Measurements from ENCODE around the gene TRRAP. TPM values are rescaled to one million over a fixed set of nuclear protein-coding genes. Genes with fewer than 3 reads are reported as not detected.

TRRAP gene
- total RNA-seq, 1 donor from 2014 or later: 67.1 TPM

DNA sequence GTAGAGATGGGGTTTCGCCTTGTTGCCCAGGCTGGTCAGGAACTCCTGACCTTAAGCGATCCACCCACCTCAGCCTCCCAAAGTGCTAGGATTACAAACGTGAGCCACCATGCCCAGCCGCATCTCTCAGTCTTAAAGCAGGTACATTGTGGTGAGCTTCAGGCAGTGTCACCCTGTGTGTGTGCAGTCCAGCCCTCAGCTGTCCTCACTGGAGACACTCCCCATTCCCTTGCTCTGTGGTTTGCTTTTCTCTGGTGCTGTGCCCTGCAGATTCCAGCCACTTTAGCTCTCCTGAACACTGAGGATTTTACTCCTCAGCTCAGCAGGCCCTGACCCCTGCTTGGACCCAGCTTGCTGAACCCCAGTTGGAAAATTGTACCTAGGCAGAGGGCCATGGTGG, 6.1 kb downstream of the TRRAP start:
- intact Hi-C loops (cut with micrococcal nuclease): no loop called here

DNA sequence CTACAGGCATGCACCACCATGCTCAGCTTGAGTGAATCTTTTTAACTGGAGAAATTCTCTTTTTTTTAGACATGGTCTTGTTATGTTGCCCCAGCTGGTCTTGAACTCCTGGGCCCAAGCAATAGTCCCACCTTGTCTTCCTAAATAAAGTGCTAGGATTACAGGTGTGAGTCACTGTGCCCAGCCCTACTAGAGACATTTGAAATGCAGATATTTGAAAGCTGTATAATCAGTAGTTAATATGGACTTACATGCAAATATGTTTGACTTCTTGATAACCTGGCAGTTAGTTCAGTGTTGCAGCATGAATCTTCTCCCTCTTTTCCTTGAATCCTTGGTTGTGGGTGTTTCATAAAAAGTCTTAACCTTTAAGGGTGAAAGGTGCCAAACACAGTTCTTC, 8.7 kb downstream of the TRRAP start:
- intact Hi-C loops (cut with micrococcal nuclease): no loop called here

GRCh38 chr7:98892609-98893008, 14.3 kb downstream of the TRRAP start:
- intact Hi-C loops (cut with micrococcal nuclease): no loop called here

DNA sequence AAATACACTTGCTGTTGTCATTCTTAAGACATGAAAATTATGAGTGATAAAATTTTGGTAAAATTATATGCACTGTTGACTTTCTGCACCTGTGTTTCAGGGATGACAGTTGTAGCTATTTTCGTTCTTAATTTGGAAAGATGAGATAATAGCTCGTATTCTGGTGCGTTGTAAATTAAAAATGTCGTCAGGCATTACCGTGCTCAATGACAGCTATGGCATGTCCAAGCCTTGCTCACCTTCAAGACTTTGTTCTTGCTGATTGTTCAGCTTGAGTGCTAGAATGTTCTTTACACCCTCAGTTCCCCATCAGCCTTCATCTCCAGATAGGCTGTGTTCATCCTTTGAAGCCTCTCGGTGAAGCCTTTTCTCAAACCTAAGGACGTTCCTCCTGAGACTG, 21.5 kb downstream of the TRRAP start:
- intact Hi-C loops (cut with micrococcal nuclease): no loop called here

DNA sequence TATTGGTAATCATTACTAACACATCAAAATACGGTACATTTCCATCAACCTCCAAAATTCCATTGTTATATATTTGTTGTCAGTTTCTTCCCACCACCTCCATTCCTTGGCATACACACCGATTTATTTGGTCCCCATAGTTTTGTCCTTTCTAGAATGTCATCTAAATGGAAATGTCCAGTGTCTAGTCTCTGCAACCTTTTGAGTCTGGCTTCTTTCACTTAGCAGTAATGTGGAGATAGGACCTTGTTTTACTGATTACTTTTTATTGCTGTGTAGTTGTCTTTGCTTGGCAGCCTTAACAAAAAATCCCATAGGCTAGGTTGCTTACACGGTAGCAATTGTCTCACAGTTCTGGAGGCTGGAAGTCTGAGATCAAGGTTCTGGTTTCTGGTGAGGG, 22.5 kb downstream of the TRRAP start:
- intact Hi-C loops (cut with micrococcal nuclease): no loop called here

DNA sequence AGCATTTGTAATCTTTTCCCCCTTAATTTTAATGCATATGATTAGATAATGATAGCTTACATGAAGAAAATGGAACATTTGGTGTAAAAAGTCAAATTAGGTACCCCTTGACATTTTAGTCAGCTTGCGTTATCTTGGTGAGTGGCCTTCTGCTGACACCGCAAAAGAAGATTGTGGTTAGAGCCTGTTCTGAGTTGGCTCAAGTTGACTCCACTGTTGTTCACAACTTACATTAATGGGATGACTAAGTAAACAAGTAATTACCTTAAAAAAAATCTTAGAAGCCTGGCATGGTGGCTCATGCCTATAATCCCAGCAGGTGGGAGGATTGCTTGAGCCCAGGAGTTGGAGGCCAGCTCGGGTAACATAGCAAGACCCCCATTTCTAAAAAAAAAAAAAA, 24.2 kb downstream of the TRRAP start:
- intact Hi-C loops (cut with micrococcal nuclease): no loop called here

DNA sequence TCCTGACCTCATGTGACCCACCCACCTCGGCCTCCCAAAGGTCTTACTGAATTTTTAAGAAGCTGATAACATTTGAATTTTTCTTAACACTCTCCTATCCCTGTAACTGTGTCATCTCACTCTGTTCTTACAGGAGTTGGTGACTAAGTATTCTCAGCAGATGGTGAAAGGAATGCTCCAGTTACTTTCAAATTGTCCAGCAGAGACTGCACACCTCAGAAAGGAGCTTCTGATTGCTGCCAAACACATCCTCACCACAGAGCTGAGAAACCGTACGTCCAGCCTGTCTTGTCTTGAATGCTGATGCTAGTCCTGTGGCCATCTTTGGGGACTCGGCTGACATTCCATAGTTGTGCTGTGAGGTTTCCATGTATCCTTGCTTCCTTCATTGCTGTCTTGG, 24.9 kb downstream of the TRRAP start:
- intact Hi-C loops (cut with micrococcal nuclease): no loop called here

DNA sequence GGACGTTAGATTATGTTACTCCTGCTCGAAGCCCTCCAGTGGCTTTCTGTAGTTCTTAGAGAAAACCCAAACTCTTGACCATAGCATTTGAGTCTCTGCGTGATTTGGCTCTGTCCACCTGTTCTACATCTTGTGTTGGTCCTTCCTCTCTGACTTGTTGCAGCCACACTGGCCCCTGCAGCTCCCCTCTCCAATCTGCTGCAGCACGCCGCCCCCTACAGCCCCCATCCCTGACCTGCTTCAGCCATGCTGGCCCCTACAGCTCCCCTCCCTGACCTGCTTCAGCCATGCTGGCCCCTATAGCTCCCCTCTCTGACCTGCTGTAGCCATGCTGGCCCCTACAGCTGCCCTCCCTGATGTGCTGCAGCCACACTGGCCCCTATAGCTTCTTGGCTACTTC, 29.2 kb downstream of the TRRAP start:
- intact Hi-C loops (cut with micrococcal nuclease): no loop called here

DNA sequence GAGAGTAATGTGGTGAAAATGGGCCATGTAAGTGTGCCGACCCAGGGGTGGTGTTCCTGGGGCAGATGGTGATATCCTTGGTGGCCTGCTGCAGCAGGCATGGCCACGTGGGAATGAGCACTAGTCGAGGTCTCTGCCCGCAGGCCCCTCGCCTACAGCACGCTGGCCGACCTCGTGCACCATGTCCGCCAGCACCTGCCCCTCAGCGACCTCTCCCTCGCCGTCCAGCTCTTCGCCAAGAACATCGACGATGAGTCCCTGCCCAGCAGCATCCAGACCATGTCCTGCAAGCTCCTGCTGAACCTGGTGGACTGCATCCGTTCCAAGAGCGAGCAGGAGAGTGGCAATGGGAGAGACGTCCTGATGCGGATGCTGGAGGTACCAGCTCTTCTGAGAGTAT, 30.3 kb downstream of the TRRAP start:
- intact Hi-C loops (cut with micrococcal nuclease): no loop called here

DNA sequence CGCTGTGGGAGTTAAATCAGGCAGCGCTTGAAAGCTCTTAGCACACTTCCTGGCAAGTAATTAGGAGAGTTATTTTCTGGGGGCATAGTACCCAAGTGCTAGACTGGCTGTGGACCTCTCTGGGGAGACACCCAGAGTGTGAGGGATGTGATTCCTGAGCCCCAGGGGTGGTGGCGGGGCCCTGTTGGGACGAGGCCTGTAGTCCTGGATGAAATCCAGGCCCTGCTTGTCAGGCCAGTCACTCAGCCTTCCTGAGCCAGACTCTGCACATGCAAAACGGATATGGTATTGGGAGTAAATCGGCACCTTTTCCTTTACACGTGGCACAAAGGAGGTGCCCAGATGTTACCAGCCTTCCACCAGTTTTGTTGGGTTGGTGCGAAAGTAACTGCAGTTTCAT, 31.2 kb downstream of the TRRAP start:
- intact Hi-C loops (cut with micrococcal nuclease): no loop called here

DNA sequence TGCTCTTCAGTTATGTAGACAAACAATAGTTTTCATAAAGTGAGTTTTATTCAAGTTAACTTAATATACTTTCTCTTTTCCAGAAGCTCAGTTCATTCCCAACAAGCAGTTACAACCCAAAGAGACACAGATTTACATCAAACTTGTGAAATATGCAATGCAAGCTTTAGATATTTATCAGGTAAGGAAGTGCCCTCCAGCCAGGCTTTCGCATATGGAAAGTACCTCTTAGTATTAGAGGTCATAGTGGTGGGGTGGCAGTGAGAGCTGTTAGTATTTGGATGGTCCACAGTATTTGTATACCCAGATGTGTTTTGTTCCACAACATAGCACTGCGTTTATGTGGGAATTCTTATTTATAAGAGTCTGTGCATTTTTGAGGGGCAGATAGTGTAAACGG, 32.1 kb downstream of the TRRAP start:
- intact Hi-C loops (cut with micrococcal nuclease): no loop called here

GRCh38 chr7:98911916-98912315, 33.6 kb downstream of the TRRAP start:
- intact Hi-C loops (cut with micrococcal nuclease): no loop called here

GRCh38 chr7:98913026-98913425, 34.7 kb downstream of the TRRAP start:
- intact Hi-C loops (cut with micrococcal nuclease): no loop called here

DNA sequence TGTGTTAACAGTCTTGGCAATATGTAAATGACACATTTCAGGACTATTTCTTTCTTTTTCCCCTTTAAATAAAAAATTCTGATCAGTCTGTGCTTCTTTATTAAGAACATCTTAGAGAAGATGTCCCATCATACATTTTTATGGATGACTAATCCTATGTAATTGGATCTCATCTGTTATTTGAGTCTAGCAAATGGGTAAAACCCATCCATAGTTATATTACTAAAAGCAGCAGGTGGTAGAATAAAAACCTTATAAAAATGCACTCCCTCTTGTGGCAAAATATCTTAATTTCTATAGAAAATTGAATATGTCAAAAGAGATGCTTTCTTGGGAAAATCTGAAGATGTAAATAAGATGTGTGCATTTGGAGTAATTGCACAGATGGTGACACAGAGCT, 35.3 kb downstream of the TRRAP start:
- intact Hi-C loops (cut with micrococcal nuclease): no loop called here

GRCh38 chr7:98917331-98917730, 39.0 kb downstream of the TRRAP start:
- intact Hi-C loops (cut with micrococcal nuclease): no loop called here

GRCh38 chr7:98921608-98922372, 43.5 kb downstream of the TRRAP start:
- intact Hi-C loops (cut with micrococcal nuclease): no loop called here

- intact Hi-C loops (cut with micrococcal nuclease): no loop called here
Observed at GRCh38 chr7:98922392-98923187, 44.3 kb downstream of the TRRAP start.

GRCh38 chr7:98923512-98923911, 45.2 kb downstream of the TRRAP start:
- intact Hi-C loops (cut with micrococcal nuclease): no loop called here

DNA sequence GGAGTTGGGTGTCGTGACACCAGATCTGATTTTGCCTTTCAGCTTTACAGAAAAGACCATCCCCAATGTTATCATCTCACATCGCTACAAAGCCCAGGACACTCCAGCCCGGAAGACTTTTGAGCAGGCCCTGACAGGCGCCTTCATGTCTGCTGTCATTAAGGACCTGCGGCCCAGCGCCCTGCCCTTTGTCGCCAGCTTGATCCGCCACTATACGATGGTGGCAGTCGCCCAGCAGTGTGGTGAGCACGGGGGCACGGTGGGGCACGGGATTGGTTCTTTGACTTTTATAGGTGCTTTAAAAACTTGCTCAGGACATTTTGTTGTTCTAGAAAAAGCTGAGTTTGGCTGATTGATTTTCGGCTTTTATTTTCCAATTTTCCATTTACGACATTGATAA, 48.8 kb downstream of the TRRAP start:
- intact Hi-C loops (cut with micrococcal nuclease): no loop called here

GRCh38 chr7:98930464-98930863, 52.1 kb downstream of the TRRAP start:
- intact Hi-C loops (cut with micrococcal nuclease): no loop called here

- intact Hi-C loops (cut with micrococcal nuclease): no loop called here
Observed at GRCh38 chr7:98930921-98931320, 52.6 kb downstream of the TRRAP start.

DNA sequence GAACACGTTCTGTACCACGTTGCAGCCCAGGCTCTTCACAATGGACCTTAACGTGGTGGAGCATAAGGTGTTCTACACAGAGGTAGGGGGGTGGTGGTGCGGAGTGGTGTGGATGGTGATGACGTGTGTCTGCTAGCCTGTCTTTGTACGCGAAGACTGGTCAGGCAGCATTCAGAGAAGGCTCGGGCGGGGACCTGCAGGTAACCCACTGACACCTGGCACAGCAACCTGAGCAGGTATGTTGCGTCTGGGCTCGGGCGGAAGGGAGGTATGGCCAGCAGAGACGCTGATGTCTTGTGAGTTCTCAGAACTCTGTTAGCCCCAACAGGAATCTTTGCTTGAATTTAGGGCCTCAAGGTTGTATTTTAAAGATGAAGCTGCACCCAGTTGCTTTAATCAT, 55.0 kb downstream of the TRRAP start:
- intact Hi-C loops (cut with micrococcal nuclease): no loop called here

DNA sequence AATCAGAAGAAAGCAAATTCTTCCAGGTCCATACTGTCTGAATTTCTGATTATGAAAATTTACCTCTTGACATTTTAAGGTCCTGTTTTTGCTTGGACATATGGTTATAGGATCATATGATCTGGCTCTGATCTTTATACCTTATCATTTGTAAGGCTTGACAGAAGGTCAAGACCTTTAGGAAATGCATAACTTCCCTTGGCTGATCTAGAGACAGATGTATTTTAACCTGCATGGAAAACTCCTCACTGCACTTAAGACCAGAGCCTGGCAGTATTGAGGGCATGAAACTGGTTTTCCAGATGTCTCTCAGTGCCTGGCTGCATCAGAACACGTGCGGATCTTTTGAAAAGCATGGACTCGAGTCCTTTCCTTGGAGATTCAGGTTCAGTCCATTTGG, 55.9 kb downstream of the TRRAP start:
- intact Hi-C loops (cut with micrococcal nuclease): no loop called here

Measured in T-helper 1 cell treated with Interleukin-12 subunit alpha and Interleukin-12 subunit beta and Interleukin-4 antibody, amounts not matched to agents 30 ng/mL and 1 ng/mL, for 36 hours (primary cell).